GM21526 (cell line): ENCODE results near the gene FOSL2.

Experiments
- ATAC-seq: cut with Tn5 transposase; IDR thresholded peaks from one replicate; pipeline ENCODE4 v1.9.1; 2021; ENCODE audit warnings: moderate library complexity; ENCODE audit not compliant: unreplicated experiment, low FRiP score

The FOSL2 gene

GRCh38 chr2:28407976-28408690, 15.5 kb downstream of the FOSL2 start:
- ATAC-seq = no peak

GRCh38 chr2:28408764-28409599, 16.3 kb downstream of the FOSL2 start:
- ATAC-seq = no peak

DNA sequence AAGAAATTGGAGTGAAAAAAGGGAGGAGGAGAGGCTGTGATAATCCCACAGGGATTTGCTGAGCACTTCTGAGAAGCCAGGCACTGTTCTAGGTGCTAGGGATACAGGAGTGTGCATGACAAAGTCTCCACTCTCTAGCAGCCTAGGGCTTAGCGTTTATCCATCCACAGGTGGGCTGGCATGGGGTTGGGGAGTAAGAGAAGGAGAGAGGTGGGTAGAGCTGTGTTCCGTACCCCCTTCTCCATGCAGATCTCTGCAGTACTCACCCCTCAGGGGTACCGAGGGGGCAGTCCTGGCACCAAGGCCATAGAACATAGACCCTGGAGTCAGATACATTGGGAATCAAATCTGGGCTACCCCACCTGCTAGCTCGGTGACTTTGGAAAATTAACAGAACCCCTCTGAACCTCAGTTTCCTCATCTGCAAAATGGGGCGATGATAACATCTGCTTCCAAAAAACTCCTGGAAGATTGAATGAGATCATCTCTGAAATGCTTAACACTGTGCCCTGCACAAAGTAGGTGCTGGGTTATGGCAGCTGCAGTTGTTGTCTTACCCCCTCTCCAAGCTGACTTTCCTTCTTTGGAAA, 18.6 kb downstream of the FOSL2 start:
- no peak for ATAC-seq

DNA sequence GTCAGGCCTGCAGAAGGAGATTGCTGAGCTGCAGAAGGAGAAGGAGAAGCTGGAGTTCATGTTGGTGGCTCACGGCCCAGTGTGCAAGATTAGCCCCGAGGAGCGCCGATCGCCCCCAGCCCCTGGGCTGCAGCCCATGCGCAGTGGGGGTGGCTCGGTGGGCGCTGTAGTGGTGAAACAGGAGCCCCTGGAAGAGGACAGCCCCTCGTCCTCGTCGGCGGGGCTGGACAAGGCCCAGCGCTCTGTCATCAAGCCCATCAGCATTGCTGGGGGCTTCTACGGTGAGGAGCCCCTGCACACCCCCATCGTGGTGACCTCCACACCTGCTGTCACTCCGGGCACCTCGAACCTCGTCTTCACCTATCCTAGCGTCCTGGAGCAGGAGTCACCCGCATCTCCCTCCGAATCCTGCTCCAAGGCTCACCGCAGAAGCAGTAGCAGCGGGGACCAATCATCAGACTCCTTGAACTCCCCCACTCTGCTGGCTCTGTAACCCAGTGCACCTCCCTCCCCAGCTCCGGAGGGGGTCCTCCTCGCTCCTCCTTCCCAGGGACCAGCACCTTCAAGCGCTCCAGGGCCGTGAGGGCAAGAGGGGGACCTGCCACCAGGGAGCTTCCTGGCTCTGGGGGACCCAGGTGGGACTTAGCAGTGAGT, 19.4 kb downstream of the FOSL2 start:
- ATAC-seq = no peak

- ATAC-seq = no peak
Observed at GRCh38 chr2:28412625-28413151, 20.0 kb downstream of the FOSL2 start.

DNA sequence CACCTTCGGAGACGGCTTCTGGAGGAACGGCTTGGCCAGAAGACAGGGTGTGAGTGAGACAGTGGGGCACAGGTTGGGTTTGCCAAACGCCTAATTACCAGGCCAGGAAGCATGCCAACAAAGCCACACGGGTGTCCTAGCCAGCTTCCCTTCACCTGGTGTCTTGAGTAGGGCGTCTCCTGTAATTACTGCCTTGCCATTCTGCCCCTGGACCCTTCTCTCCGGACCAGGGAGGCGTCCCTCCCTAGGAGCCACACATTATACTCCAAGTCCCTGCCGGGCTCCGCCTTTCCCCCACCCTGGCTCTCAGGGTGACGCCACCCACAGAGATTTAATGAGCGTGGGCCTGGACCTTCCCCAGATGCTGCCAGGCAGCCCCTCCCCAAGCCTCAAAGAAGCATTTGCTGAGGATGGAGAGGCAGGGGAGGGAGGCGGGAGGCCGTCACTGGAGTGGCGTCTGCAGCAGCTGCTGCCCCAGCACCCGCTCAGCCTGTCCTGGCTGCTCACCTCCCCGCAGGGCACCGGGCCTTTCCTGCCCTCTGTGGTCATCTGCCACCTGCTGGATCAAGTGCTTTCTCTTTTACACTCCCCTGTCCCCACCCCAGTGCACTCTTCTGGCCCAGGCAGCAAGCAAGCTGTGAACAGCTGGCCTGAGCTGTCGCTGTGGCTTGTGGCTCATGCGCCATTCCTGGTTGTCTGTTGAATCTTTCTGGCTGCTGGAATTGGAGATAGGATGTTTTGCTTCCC, 20.7 kb downstream of the FOSL2 start:
- no peak for ATAC-seq

DNA sequence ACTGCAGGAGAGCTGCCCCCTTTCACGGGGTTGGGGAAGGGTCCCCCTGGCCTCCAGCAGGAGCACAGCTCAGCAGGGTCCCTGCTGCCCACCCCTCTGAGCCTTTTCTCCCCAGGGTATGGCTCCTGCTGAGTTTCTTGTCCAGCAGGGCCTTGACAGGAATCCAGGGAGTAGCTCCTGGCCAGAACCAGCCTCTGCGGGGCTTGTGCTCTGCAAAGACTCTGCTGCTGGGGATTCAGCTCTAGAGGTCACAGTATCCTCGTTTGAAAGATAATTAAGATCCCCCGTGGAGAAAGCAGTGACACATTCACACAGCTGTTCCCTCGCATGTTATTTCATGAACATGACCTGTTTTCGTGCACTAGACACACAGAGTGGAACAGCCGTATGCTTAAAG, 21.2 kb downstream of the FOSL2 start:
- no peak for ATAC-seq

DNA sequence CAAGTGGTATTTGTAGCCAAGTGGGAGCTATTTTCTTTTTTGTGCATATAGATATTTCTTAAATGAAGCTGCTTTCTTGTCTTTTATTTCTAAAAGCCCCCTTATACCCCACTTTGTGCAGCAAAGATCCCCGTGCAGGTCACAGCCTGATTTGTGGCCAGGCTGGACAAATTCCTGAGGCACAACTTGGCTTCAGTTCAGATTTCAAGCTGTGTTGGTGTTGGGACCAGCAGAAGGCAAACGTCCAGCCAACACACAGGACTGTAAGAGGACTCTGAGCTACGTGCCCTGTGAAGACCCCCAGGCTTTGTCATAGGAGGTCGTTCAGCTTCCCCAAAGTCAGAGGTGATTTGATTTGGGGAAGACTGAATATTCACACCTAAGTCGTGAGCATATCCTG, 21.9 kb downstream of the FOSL2 start:
- no peak for ATAC-seq

- no peak for ATAC-seq
Observed at GRCh38 chr2:28415010-28415409, 22.4 kb downstream of the FOSL2 start.

- no peak for ATAC-seq
Observed at GRCh38 chr2:28415715-28416114, 23.1 kb downstream of the FOSL2 start.

DNA sequence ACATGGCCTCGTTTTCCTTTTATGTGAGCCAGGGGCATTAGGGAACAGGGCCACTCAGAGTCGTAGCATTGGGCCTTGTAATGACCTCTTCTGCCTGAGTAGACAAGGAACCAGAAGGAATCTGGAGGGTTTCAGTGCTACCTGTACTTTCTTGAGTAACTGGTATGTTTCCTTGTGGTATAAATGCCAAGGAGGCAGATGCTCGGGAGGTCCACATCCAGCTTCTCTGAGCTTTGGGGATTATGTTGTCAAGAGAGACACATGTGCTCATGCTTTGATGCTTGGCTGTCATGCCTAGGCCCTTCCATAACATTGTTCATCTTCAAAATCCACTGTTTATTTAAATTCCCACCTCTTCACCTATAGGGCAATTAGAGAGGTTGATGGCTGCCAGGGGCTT, 26.3 kb downstream of the FOSL2 start:
- no peak for ATAC-seq

DNA sequence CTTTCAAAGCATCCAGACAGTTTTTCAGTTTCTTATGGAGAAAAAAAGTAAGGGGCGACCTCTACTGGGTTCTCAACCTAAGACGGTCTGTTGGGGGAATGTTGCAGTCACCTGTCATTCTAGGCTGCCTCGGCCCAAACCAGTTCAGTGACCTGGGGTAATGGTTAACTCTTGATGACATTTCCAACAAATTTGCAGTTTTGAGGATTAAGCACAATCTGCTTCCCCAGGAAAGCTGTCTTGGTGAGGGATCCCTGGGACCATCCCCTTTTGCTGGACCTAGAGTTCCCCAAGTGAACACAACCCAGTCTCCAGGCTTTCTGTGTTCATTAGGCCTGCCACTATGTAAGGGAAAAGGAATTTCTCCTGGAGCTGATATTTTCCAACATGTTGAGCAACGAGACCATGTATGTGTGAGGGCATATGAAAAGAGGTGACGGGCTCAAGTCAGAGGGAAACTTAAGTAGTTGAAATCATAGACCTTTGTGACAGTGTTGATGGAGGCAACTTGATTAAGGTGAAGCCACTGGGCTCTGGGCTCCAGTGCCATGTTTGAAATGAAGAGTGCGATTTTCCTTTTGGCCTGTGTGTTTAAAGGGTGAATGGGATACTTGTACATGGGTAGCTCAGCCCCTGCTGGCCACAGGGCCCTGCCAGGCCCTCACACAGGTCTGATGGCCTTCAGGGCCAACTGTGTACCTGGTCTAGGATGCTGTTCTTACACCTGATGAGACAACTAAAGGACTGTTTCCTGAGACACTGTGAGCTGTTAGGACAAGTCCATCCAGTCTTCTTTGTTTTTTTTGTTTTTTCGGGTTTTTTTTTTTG, 27.0 kb downstream of the FOSL2 start:
- no peak for ATAC-seq

GRCh38 chr2:28420722-28421121, 28.1 kb downstream of the FOSL2 start:
- ATAC-seq = no peak

DNA sequence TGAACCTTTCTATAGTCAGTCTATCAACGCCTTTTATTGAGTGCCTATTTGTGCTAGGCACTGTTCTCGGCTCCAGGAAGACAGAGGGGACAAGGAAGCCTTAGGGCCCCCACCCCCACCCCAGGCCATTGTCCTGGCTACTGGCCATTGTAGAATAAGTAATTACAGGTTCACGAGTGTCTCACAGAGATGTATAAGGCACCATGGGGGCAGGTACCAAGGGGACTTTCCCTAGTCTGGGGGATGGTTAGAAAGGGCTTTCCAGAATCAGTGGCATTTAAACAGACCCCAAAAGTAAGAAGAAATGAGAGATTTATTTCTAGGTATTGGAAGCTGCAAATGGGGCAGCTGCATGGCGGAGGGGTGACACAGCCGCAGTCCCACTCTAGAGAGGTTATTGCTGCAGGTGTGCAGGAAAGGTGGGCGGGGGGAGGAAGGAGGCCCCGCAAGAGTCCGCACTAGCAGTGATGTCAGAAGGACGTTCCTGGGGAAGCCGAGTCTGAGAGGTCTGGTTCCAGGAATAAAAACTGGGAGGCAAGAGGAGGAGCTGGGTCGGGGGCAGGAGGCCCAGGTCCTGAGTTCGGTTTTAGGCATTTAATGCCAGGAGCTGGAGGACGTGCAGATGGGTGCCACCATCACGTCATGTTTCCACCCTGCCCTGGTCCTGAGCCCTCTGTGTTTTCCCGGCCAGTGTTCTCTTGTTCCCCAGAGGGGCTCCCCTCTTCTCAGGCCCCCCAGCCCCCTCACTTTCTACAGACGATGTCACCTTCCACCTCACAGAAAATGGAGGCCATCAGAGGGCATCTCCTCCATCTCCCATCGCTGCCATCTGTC, 30.5 kb downstream of the FOSL2 start:
- ATAC-seq = no peak

DNA sequence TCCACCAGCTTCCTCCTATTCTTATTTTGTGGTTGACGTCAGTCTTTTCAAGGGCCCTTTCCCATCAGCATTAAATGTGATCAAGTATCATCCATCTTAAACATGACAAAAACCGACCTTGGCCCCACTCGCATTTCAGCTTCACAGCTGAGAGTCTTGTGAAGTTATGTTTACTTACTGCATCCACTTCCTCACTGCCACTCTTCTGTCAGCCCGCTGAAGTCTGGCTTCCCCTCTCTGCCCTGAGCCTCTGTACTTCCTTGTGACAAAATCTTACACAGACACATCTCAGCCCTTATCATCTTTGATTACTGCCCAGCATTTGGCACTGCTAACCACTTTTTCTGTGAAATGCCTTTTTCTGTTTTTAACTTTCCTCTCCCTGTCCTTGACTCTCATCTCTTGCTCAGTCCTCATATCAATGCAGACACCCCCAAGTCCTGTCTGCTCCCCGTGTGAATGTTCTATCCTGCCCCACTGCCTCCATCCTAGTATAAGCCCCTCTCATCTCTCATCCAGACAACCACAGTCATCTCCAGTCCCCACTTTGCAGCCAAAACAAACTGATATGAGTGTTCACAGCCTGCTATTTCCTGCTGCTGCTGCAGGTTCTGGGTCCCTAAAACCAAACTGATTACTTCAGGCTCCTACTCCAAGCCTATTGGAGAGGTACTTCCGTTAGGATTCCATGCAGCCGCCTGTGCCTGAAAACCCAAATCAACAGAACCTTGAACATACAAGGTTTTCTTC, 31.4 kb downstream of the FOSL2 start:
- no peak for ATAC-seq

DNA sequence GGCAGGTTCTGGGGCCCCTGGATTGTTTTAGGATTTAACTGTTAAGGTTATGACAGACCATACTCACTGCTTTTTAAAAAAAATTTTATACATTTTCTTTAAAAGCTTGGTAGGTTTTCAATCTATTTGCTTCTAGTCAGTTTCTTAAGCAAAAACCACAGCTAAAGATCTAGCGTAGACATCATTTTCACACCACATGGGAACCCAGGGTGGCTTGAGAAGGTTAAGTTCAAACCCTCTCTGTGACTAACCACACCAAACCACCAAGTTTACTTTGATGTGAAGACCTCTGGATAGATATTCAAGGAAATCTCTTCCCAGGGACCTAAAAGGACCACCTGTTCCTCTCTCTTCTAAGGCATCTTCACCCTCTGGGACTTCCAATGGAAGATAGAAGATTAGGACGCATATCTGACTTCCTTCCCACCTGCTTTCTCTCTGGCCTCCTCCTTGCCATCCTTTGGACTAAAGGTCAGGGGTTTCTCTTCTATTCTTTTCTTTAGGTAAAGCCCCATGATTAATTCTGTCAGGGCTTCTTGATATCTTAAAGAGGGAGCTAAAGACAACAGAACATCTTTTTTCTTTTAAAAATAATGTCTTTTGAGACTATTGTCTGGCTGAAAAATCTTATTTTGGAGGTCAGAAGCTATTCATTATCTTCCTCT, 32.3 kb downstream of the FOSL2 start:
- ATAC-seq = no peak

DNA sequence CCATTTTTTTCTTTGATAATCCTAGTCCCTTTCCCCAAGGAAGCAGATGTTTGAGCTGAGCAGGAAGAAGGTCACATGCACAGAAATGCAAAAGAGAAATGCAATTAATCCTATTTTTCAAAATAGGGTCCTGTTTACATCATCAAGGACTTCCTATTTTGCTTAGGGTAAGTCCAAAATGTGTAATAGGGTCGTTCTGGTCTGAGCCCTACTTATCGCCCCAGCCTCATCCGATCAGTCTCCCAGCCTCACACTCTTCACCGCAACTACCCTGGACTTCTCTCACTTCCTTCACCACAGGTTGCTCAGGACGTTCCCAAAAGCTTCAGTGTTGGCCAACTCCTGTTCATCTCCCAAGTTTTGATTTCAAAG, 32.8 kb downstream of the FOSL2 start:
- ATAC-seq = no peak
